GM21390 (cell line): ENCODE results near the gene BACH1.
"Not testable (repeated sequence)": the region's sequence is repeated elsewhere in the genome, so short reads cannot be mapped to it uniquely, and the experiment has no call there.

Experiments used
- ATAC-seq: cut with Tn5 transposase; IDR thresholded peaks from one replicate; pipeline ENCODE4 v1.9.1; 2021; ENCODE audit not compliant: unreplicated experiment

BACH1 gene

DNA sequence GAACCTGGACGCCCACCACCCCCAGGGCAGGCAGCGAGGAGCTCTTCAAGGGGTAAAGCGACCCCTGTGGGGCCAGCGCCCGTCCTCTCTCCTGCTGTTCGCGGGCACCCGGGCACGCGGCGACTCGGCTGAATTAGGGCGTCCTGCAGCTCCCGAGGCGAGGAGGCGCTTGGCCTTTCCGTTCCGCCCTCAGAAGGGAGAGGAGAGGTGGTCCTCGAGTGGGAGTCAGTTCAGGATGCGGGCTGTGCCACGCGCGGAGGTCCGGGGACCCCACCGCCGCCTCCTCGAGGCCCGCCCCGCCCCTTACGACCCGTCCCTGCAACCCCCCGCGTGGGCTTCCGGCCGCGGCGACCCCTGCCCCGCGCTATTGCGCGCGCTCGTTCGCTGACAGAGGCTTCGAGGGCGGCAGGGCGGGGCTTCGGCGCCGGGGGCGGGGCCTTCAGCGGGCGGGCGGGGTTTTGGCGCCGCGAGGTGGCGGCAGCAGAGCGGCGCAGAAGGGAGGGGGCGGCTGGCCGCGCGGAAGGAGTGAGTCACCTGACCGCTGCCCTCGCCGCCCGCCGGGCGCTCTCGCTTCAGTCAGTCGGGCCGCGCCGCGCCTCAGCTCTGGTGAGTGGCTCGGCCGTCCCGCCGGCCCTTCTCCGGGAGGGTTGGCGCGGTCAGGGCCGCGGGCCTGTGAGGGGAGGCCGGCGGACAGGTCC is at the start of gene BACH1:
BACH1 (plus strand) TSS at position 575 of the 698 bp plus-strand sequence. CDS start 22,359 bp downstream, outside the sequence.
- peak; percentile 50 for ATAC-seq

DNA sequence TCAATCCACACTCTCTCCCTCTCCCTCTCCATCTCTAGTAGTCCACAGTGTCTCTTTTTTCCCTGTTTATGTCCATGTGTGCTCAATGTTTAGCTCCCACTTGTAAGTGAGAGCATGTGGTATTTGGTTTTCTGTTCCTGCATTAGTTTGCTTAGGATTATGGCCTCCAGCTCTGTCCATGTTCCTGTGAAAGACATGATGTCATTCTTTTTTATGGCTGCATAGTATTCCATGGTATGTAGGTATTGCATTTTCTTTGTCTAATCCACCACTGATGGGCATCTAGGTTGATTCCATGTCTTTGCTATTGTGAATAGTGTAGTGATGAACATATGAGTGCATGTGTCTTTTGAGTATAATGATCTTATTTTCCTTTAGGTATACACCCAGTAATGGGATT is 49.4 kb upstream of the BACH1 start:
- not testable (repeated sequence) for ATAC-seq

GRCh38 chr21:29250636-29251035 is 48.1 kb upstream of the BACH1 start:
- ATAC-seq = no peak

DNA sequence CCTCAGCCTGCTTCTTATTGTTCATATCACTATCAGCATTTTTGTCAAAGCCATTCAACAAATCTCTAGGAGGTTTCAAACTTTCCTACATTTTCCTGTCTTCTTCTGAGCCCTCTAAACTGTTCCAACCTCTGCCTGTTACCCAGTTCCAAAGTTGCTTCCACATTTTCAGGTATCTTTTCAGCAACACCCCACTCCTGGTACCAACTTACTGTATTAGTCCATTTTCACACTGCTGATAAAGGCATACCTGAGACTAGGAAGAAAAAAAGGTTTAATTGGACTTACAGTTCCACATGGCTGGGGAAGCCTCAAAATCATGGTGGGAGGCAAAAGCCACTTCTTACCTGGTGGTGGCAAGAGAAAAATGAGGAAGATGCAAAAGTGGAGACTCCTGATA is 44.9 kb upstream of the BACH1 start:
- ATAC-seq = not testable (repeated sequence)

DNA sequence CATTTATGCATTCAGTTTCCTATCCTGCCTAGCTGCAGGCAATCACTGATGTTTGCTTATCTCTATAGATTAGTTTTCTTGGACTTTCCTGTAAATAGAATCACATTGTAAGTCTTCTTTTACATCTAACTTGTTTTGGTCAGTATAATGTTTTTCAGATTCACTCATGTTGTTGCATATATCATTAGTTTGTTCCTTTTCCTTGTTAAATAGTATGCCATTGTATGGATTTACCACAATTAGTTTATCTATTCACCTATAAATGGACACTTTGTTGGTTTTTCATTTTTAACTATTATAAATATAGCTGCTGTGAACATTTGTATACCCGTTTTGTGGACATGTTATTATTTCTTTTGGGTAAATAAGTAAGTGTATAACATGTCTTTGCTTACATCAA is 44.2 kb upstream of the BACH1 start:
- no peak for ATAC-seq

DNA sequence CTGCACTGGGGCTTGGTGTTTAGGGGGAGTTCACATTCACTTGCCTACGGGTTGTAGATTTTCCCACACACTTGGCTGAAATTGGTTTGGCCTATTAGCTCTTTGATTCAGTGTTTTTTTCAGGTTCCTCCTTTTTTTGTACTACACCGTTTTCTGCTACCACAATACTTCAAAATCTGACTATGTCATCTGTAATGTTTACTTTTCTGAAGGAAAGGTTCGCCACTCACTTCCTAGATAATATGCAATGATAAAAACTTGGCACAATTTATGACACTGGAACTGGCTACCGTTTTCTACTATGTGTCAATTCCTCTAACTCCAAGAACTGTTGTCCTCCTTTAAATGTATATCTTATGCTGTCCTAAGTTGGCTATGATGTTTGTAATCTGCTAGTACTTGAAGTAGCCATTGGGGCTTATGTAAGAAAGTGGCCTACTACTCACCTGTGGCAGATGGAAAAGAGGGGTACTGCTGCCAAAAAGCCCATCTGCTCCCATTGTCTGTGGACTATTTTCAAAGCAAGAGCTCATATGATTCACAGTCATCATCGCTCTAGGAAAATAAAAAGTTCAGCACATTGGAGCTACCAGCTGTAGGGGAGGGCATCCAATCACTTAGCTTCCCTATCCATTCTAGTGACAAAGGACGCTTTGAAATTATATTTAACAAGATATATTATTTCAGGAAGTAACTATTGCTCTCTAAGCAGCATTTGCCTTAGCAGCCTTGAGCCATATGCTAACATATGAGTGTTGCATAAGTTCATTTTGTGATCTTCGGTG is 42.4 kb upstream of the BACH1 start:
- ATAC-seq = no peak

DNA sequence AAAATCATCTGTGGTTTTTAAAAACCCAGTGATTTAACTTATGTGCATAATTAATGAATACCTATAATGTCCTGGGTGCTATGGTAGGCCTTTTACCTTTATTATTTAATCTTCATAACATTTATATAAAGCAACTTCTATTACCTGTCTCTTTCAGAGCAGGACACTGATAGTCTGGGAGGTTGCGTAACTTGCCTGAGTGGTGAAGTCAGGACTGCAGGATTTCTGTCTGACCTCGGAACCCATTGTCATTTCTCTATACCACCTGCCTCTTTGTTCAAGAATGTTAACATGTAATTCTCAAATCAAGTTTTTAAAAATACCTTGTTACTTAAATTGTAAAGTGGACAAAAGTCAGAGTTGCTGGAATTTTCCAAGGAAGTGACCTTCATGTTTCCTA is 41.0 kb upstream of the BACH1 start:
- no peak for ATAC-seq

GRCh38 chr21:29258626-29259338 is 39.9 kb upstream of the BACH1 start:
- no peak for ATAC-seq

DNA sequence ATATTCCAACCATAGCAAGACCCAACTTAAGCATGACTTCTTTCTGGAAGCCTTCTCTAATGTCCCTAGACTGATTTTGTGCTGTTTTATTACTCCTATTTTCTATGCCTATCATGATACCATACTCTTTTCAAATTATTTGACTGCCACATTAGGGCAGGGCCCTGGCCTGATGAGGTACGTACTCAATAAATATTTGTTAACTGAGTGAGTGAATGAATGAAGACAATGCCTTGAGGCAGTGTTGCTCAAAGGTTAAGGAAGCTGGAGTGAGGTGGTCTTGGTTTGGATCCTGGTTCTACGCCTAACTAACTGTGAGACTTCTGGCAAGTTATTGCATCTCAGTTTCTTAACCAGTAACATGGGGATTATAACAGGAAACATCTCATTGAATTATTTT is 38.3 kb upstream of the BACH1 start:
- no peak for ATAC-seq

DNA sequence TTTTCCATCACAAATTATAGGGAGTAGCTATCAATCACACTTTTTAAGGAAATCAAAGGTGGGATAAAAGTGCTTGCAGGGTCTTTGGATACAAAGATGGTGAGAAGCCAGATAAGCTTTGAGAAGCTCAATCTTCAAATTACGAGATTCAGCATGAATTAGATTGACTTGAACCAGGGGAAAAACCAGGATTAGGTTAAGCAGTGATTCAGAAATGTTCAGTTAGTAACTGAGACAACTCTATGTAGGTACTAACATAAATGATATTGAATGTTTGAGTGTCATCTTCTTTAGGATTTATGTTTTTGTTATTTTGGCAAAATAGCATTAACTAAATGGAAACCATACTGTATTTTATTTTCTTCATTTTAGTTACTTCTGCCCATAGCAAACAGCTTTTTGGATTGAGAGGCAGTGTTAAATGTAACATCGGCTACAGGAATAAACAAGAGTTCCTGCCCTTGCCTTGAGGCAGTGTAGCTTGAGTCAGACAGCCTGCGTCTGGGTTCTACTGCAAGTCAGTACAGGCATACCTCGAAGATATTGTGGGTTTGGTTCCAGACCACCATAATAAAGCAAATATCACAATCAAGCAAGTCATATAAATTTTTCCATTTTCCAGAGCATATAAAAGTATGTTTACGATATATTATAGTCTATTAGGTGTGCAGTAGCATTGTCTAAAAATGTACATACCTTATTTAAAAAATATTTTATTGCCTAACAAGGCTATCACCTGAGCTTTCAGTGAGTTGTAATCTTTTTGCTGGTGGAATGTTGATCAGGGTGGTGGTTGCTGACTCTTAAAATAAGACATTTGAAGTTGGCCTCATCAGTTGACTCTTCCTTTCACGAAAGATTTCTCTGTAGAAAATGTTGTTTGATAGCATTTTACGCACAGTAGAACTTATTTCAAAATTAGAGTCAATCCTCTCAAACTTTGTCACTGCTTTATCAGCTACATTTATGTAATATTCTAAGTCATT is 36.9 kb upstream of the BACH1 start:
- no peak for ATAC-seq

- no peak for ATAC-seq
Measured at GRCh38 chr21:29264721-29265120, 34.0 kb upstream of the BACH1 start.

GRCh38 chr21:29265690-29266479 is 32.8 kb upstream of the BACH1 start:
- no peak for ATAC-seq

GRCh38 chr21:29267666-29268065 is 31.1 kb upstream of the BACH1 start:
- ATAC-seq = no peak

DNA sequence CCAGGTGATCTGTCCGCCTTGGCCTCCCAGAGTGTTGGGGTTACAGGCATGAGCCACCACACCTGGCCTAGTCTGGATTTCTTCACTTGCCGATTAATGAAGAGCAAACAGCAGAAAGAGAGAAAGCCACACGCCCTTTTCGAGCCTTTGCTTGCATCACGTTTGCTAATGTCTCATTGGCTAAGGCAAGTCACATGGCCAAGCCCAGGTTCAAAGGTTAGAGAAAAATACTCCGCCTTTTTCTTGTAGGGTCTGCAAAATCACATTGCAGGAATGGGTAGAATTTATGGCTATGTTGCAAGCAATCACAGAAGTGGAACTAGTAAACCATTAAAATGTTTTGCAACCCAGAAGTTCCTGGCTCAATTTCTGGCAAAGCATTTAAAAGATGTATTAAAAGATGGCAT is 26.8 kb upstream of the BACH1 start:
- ATAC-seq = no peak

DNA sequence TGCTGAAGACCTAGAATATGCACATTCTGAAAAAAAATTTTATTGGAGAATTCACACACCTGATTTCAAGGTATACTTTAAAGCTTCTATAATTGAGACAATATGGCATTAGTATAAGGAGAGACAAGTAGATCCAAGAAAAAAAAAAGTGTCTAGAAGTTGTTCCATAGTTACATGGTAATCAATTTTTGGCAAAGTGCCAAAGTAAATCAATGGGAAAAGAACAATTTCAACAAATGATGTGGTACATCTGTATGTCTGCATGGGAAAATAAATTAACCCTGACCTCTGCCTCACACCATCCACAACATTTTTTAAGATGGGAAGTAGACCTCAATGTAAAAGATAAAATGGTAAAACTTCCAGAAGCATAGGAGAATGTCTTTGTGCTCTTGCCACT is 21.3 kb upstream of the BACH1 start:
- ATAC-seq = no peak

GRCh38 chr21:29279558-29279957 is 19.2 kb upstream of the BACH1 start:
- no peak for ATAC-seq

- not testable (repeated sequence) for ATAC-seq
Measured at GRCh38 chr21:29281801-29282200, 16.9 kb upstream of the BACH1 start.

DNA sequence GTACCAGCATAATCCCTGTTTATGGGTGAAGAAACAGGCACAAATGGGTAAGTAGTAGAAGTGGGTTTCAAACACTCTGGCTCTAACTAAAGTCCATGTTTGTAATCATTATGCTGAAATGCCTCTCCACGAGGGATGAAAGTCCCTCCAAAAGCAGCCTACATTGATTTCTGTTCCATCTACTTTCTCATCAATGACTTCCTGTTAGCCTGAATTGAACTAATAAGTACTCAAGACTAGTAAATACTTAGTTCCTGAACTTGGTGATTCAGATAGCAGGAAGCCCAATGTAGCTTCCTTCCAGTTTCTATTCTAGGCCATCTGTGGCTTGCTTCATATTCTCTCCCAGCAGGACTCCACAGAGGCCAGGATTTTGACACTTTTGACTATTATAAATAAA is 11.3 kb upstream of the BACH1 start:
- ATAC-seq = no peak

- no peak for ATAC-seq
Measured at GRCh38 chr21:29288239-29288638, 10.5 kb upstream of the BACH1 start.

GRCh38 chr21:29289317-29289716 is 9.4 kb upstream of the BACH1 start:
- no peak for ATAC-seq
